Astrocyte (in vitro differentiated cells and primary cell): ENCODE measurements around the gene RPL21. TPM values are rescaled to one million over a fixed set of nuclear protein-coding genes. Genes with fewer than 3 reads are reported as not detected.

Experiments used
- DNase-seq: peaks from one replicate; pipeline ENCODE4 v3.0.0-alpha.2; 2010; ENCODE audit warnings: low read depth
- FAIRE-seq: peaks from 2 replicates; lab custom pipeline; 2011; peaks lifted over from hg19 to GRCh38; lab: Jason Lieb, UNC
- H2AFZ ChIP-seq: 2 replicates; pipeline ENCODE4 v1.6.0; 2012; ENCODE audit warnings: low read depth, low read length, inconsistent platforms
- H3K27ac ChIP-seq: 2 replicates; pipeline ENCODE4 v1.5.1; 2011; ENCODE audit warnings: low read depth, low read length, inconsistent platforms
- H3K27me3 ChIP-seq: 2 replicates; pipeline ENCODE4 v1.6.0; 2011; ENCODE audit warnings: low read length, inconsistent platforms; ENCODE audit not compliant: insufficient read depth
- H3K36me3 ChIP-seq: 2 replicates; pipeline ENCODE4 v1.5.1; 2011; ENCODE audit warnings: low read length, inconsistent platforms; ENCODE audit not compliant: insufficient read depth
- H3K4me1 ChIP-seq: 2 replicates; pipeline ENCODE4 v1.5.1; 2011; ENCODE audit warnings: low read length, inconsistent platforms; ENCODE audit not compliant: insufficient read depth
- H3K4me2 ChIP-seq: 2 replicates; pipeline ENCODE4 v1.6.0; 2012; ENCODE audit warnings: low read length, inconsistent platforms
- H3K4me3 ChIP-seq: 2 replicates; pipeline ENCODE4 v1.5.1; 2011; ENCODE audit warnings: low read depth, mild to moderate bottlenecking, low read length, inconsistent platforms; ENCODE audit not compliant: insufficient read depth
- H3K79me2 ChIP-seq: 2 replicates; pipeline ENCODE4 v1.6.0; 2012; ENCODE audit warnings: mild to moderate bottlenecking, low read length, inconsistent platforms; ENCODE audit not compliant: insufficient read depth
- H3K9ac ChIP-seq: 2 replicates; pipeline ENCODE4 v1.6.0; 2012; ENCODE audit warnings: mild to moderate bottlenecking, low read length, inconsistent platforms
- H3K9me3 ChIP-seq: 2 replicates; pipeline ENCODE4 v1.5.1; 2012; ENCODE audit warnings: low read depth, mild to moderate bottlenecking, low read length, inconsistent platforms; ENCODE audit not compliant: insufficient read depth
- H4K20me1 ChIP-seq: 2 replicates; pipeline ENCODE4 v1.6.0; 2012; ENCODE audit warnings: low read length, inconsistent platforms; ENCODE audit not compliant: insufficient read depth
- H3K27ac Mint-ChIP-seq: one replicate; pipeline ENCODE4 v1.8.0; 2021; ENCODE audit warnings: mild to moderate bottlenecking, mixed read lengths; ENCODE audit not compliant: unreplicated experiment
- H3K27me3 Mint-ChIP-seq: one replicate; pipeline ENCODE4 v1.8.0; 2021; ENCODE audit warnings: low read depth, mixed read lengths; ENCODE audit not compliant: unreplicated experiment
- H3K36me3 Mint-ChIP-seq: one replicate; pipeline ENCODE4 v1.8.0; 2021; ENCODE audit warnings: low read depth, mixed read lengths; ENCODE audit not compliant: unreplicated experiment
- H3K4me1 Mint-ChIP-seq: one replicate; pipeline ENCODE4 v1.8.0; 2021; ENCODE audit warnings: low read depth, mixed read lengths; ENCODE audit not compliant: unreplicated experiment
- H3K4me3 Mint-ChIP-seq: one replicate; pipeline ENCODE4 v1.8.0; 2021; ENCODE audit warnings: mild to moderate bottlenecking, moderate library complexity, mixed read lengths; ENCODE audit not compliant: unreplicated experiment
- H3K9me3 Mint-ChIP-seq: one replicate; pipeline ENCODE4 v1.8.0; 2021; ENCODE audit warnings: mild to moderate bottlenecking, mixed read lengths; ENCODE audit not compliant: unreplicated experiment
- EZH2 ChIP-seq: IDR thresholded peaks from 2 replicates; pipeline ENCODE4 v1.6.1; 2012; ENCODE audit warnings: mild to moderate bottlenecking, low read length, inconsistent platforms; ENCODE audit not compliant: insufficient read depth
- total RNA-seq: library from RNA; stranded (reverse); gene quantifications from 2 replicates; pipeline ENCODE4 v1.2.1, GENCODE V29; 2021
- TF ChIP-seq, protein P1 (sequence below): IDR thresholded peaks from 2 replicates; pipeline ENCODE4 v1.5.1; 2011; ENCODE audit warnings: low read depth, mild to moderate bottlenecking, inconsistent platforms, low read length, moderate library complexity; ENCODE audit not compliant: insufficient read depth

Gene RPL21
- total RNA-seq, 1 donor from 2014 or later: 728 TPM

DNA sequence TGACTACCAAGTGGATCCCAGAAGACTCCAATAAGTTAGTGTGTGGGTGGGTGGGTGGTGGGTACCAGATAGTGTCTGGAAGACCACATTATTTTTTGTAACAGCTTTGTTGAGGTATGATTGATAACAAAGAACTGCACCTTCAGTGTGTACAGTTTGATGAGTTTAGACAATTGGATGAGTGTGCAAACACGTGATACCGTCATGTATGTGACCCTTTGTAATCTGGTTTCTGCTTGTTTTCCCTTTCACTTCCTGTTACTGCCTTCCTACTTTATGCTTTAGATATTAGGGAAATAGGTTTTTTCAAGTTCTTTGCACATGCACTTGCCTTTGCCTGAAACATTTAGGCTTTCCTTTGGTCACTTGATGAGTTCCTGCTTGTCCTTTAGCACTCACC lies 8.5 kb downstream of the RPL21 start:
- peaks cover 37% of the 10 kb centered on the region for H3K36me3 ChIP-seq
- no peaks in the 10 kb centered on the region for H3K27me3 ChIP-seq
- H3K27me3 Mint-ChIP-seq: no peaks in the 10 kb centered on the region
- H3K27ac Mint-ChIP-seq: no peak overlapping the region
- TF ChIP-seq EZH2: no peak
- TF ChIP-seq, protein P1, sequence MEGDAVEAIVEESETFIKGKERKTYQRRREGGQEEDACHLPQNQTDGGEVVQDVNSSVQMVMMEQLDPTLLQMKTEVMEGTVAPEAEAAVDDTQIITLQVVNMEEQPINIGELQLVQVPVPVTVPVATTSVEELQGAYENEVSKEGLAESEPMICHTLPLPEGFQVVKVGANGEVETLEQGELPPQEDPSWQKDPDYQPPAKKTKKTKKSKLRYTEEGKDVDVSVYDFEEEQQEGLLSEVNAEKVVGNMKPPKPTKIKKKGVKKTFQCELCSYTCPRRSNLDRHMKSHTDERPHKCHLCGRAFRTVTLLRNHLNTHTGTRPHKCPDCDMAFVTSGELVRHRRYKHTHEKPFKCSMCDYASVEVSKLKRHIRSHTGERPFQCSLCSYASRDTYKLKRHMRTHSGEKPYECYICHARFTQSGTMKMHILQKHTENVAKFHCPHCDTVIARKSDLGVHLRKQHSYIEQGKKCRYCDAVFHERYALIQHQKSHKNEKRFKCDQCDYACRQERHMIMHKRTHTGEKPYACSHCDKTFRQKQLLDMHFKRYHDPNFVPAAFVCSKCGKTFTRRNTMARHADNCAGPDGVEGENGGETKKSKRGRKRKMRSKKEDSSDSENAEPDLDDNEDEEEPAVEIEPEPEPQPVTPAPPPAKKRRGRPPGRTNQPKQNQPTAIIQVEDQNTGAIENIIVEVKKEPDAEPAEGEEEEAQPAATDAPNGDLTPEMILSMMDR: no peak
- peaks cover 23% of the 10 kb centered on the region for H3K36me3 Mint-ChIP-seq
- H3K79me2 ChIP-seq: peaks cover 32% of the 10 kb centered on the region
- no peak overlapping the region for H3K9ac ChIP-seq
- no peak for DNase-seq
- H3K4me3 Mint-ChIP-seq: no peak overlapping the region
- no peaks in the 10 kb centered on the region for H3K4me1 ChIP-seq
- H4K20me1 ChIP-seq: peaks cover 52% of the 10 kb centered on the region
- peaks cover 23% of the 10 kb centered on the region for H3K4me1 Mint-ChIP-seq
- no peak for FAIRE-seq
- no peak overlapping the region for H3K4me3 ChIP-seq
- no peaks in the 10 kb centered on the region for H3K9me3 ChIP-seq
- H3K4me2 ChIP-seq: no peak overlapping the region
- H3K9me3 Mint-ChIP-seq: no peaks in the 10 kb centered on the region
- no peak overlapping the region for H3K27ac ChIP-seq
- H2AFZ ChIP-seq: no peak overlapping the region

DNA sequence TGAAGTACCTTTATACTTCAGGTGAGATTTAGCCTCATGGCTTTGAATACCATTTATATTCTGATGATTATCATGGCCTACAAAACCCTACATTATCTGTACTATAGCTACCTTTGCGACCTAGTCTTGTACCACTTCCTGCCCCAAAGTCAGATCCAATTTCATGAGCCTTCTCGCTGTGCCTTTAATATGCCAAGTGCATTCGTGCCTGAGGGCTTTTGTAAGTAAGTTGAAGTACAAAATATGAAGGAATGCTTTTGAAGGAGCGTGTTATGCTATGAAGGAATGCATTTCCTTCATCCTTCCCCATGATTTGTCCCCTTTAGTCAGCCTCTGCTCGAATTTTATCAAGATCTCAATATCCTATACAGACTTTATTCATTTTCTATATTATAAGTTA lies 10.0 kb downstream of the RPL21 start:
- H3K9me3 ChIP-seq: no peaks in the 10 kb centered on the region
- H3K27ac Mint-ChIP-seq: no peak overlapping the region
- H3K27me3 ChIP-seq: no peaks in the 10 kb centered on the region
- no peaks in the 10 kb centered on the region for H3K9me3 Mint-ChIP-seq
- no peak for TF ChIP-seq EZH2
- H3K4me3 ChIP-seq: no peak overlapping the region
- no peaks in the 10 kb centered on the region for H3K4me1 ChIP-seq
- peaks cover 25% of the 10 kb centered on the region for H3K79me2 ChIP-seq
- H3K36me3 ChIP-seq: peaks cover 24% of the 10 kb centered on the region
- no peak overlapping the region for H3K4me3 Mint-ChIP-seq
- no peaks in the 10 kb centered on the region for H3K27me3 Mint-ChIP-seq
- H3K9ac ChIP-seq: no peak overlapping the region
- no peak overlapping the region for H3K4me2 ChIP-seq
- no peak overlapping the region for H2AFZ ChIP-seq
- peaks cover 23% of the 10 kb centered on the region for H3K4me1 Mint-ChIP-seq
- H3K27ac ChIP-seq: no peak overlapping the region
- FAIRE-seq (no peak), DNase-seq (no peak)
- peaks cover 45% of the 10 kb centered on the region for H4K20me1 ChIP-seq
- peaks cover 21% of the 10 kb centered on the region for H3K36me3 Mint-ChIP-seq

DNA sequence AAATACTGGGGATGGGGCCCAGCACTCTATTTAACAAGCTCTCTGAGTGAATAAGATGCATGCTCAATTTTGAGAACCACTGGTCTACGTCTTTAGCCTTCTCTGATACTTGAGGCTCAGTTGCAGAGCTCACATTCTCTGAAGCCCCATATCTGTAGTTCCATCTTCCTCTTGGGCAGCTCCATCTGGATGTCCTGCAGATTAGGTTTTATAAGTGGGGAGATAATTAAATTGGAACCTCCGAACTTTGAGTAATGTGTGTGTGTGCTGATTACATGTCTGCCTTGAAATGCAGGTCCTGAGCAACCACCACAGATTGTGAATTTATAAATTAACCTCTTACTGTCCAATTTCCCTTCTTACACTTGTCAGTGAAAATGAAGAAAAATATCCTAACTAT lies 12.1 kb downstream of the RPL21 start:
- no peaks in the 10 kb centered on the region for H3K4me1 ChIP-seq
- no peak overlapping the region for H3K9ac ChIP-seq
- peaks cover 9% of the 10 kb centered on the region for H3K79me2 ChIP-seq
- no peak overlapping the region for H3K4me2 ChIP-seq
- no peak for DNase-seq
- H2AFZ ChIP-seq: no peak overlapping the region
- H4K20me1 ChIP-seq: peaks cover 26% of the 10 kb centered on the region
- Mint-ChIP-seq H3K4me1 (peaks cover 23% of the 10 kb centered on the region), H3K4me3 (no peak overlapping the region), H3K27ac (peak overlapping the region; percentile 80), H3K27me3 (peaks cover 2% of the 10 kb centered on the region), H3K9me3 (no peaks in the 10 kb centered on the region), H3K36me3 (peaks cover 18% of the 10 kb centered on the region)
- no peak for TF ChIP-seq EZH2
- TF ChIP-seq, protein P1: no peak
- no peaks in the 10 kb centered on the region for H3K27me3 ChIP-seq
- H3K9me3 ChIP-seq: no peaks in the 10 kb centered on the region
- H3K27ac ChIP-seq: peak overlapping the region; percentile 13
- no peak for FAIRE-seq
- no peak overlapping the region for H3K4me3 ChIP-seq
- H3K36me3 ChIP-seq: peaks cover 5% of the 10 kb centered on the region
